Upper lobe of left lung (tissue), 4 donors: Measurements from ENCODE around the gene TSACC.

Experiments used
- CTCF ChIP-seq, 6 experiments: fragments of 450-650 bp in 4 of 6; fragments of 200-600 bp in 2 of 6; sonication (generic) in 2 of 6; IDR thresholded peaks; one replicate each; pipeline ENCODE4 v1.5.1; 2016 to 2019; ENCODE audit warnings: antibody characterized with exemption in 6 of 6
- EP300 ChIP-seq, 4 donors: sonication (generic); formaldehyde crosslinking; IDR thresholded peaks; one replicate each; pipeline ENCODE4 v1.5.1; 2017; ENCODE audit warnings: antibody characterized with exemption in 4 of 4, control low read depth in 2 of 4
- POLR2A ChIP-seq, 4 donors: fragments of 450-650 bp; IDR thresholded peaks; one replicate each; pipeline ENCODE4 v1.5.1; 2016 to 2017; ENCODE audit warnings: antibody characterized with exemption in 4 of 4, mild to moderate bottlenecking in 2 of 4

GRCh38 chr1:156366378-156367166 lies 28.2 kb downstream of the TSACC start:
- TF ChIP-seq POLR2A (IDR thresholded peaks at IDR 0.05) (no peak), CTCF (IDR thresholded peaks at IDR 0.05) (no peak), EP300 (IDR thresholded peaks at IDR 0.05) (no peak)
